ENCODE data around the gene ARHGAP23. TPM values are rescaled to one million over a fixed set of nuclear protein-coding genes. Genes with fewer than 3 reads are reported as not detected.

Gene ARHGAP23
- total and polyA plus RNA-seq, 10 of the 15 experiments (the other 5 are each of a cell fraction or from before 2014, with no cell fraction given): 0.23 to 5.8 (median 2.1) TPM

DNA sequence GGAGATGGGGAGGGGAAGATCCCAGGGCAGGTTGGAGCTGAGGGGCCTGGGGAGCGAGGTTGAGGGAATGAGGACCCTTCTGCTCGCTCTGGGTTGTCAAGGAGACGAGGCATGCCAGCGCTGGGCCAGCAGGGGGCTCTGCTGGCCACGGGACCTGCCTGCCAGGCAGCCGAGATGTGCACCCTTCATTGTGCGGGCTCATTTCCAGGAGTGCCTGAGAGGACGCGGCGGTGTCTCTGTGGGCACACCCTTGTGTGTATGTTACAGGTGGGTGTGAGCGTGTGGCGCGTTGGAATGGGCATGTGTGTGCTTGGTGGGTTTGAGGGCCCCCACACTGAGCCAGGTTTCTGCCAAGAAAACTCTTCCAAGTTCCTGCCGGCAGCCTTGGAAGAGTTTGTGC, 15.9 kb downstream of the ARHGAP23 start (continued):
- TF ChIP-seq, protein P1, sequence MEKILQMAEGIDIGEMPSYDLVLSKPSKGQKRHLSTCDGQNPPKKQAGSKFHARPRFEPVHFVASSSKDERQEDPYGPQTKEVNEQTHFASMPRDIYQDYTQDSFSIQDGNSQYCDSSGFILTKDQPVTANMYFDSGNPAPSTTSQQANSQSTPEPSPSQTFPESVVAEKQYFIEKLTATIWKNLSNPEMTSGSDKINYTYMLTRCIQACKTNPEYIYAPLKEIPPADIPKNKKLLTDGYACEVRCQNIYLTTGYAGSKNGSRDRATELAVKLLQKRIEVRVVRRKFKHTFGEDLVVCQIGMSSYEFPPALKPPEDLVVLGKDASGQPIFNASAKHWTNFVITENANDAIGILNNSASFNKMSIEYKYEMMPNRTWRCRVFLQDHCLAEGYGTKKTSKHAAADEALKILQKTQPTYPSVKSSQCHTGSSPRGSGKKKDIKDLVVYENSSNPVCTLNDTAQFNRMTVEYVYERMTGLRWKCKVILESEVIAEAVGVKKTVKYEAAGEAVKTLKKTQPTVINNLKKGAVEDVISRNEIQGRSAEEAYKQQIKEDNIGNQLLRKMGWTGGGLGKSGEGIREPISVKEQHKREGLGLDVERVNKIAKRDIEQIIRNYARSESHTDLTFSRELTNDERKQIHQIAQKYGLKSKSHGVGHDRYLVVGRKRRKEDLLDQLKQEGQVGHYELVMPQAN (conservative IDR thresholded peaks at IDR 0.05): no peak
- no peak for TF ChIP-seq EGR1 (IDR thresholded peaks at IDR 0.05; ENCODE audit: borderline replicate concordance in 1 of 2, low read depth in 2 of 2, low read length in 2 of 2)
- peak; percentile 86; the same call in 1 of the 2 replicates for TF ChIP-seq SMC3 (IDR thresholded peaks at IDR 0.05; ENCODE audit: borderline replicate concordance, low read length)
- no peak for TF ChIP-seq SMAD5 (IDR thresholded peaks at IDR 0.05; ENCODE audit: low read depth)
- no peak for TF ChIP-seq KAT2A (conservative IDR thresholded peaks at IDR 0.05; ENCODE audit: control insufficient read depth, low read depth, low read length)
- TF ChIP-seq MYB (IDR thresholded peaks at IDR 0.05; ENCODE audit: borderline replicate concordance, low read depth, low read length): no peak
- TF ChIP-seq, protein P2, sequence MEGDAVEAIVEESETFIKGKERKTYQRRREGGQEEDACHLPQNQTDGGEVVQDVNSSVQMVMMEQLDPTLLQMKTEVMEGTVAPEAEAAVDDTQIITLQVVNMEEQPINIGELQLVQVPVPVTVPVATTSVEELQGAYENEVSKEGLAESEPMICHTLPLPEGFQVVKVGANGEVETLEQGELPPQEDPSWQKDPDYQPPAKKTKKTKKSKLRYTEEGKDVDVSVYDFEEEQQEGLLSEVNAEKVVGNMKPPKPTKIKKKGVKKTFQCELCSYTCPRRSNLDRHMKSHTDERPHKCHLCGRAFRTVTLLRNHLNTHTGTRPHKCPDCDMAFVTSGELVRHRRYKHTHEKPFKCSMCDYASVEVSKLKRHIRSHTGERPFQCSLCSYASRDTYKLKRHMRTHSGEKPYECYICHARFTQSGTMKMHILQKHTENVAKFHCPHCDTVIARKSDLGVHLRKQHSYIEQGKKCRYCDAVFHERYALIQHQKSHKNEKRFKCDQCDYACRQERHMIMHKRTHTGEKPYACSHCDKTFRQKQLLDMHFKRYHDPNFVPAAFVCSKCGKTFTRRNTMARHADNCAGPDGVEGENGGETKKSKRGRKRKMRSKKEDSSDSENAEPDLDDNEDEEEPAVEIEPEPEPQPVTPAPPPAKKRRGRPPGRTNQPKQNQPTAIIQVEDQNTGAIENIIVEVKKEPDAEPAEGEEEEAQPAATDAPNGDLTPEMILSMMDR (IDR thresholded peaks at IDR 0.05 in 2 of 3, conservative IDR thresholded peaks at IDR 0.05 in 1 of 3; ENCODE audit: control insufficient read depth in 2 of 3, extremely low read depth in 1 of 3, insufficient read depth in 1 of 3, low read depth in 3 of 3, low read length in 3 of 3): peak; percentile 85 to 93 (median 89)
- 0 out of 2 replicates have a peak, but pooled peaks have one; percentile 25 for TF ChIP-seq LARP7 (IDR thresholded peaks at IDR 0.05)
- no peak for TF ChIP-seq HDGF (IDR thresholded peaks at IDR 0.05)
